HG03571 (cell line): ENCODE measurements around the gene CAPN5.

Source experiments
- ATAC-seq: cut with Tn5 transposase; IDR thresholded peaks from one replicate; pipeline ENCODE4 v1.9.1; 2021; ENCODE audit not compliant: unreplicated experiment

The CAPN5 gene

DNA sequence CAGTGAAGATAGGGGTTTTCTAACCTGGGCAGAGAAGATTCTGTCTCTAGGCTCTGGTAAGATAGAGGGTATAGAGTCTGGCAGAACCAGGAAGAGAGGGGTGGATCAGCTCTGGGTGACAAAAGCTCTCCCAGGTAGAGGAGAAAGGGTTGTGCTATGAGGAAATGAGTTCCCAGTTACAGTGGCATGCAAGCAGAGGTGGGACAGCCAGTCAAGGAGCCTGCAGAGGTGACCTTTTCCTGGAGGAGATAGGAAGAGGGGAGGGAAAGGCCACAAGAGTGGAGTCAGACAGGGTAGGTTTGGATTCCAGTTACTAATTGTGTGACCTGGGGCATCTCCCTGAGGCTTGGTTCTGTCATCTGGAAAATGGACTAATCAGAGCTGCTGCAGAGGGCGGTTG lies 3.4 kb upstream of the CAPN5 start:
- no peak for ATAC-seq

DNA sequence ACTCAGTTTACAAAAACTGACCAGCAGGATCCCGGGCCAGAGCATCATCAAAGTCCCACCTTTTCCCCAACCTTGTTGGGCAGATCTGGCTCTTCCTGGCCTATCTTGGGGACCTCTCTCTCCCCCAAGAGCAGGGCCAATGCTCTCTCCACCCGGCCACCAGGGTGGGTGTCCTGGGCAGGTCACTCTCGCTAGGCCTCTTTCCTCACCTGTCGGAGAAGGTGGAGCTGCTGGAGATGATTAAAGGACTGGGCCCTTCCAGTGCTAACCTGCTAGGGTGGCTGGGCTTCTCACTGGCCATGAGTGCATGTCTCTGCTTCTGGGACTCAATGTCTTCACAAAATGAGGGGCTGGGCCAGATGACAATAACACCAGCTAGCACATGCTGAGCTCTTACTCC lies 2.9 kb upstream of the CAPN5 start:
- ATAC-seq, result no peak

GRCh38 chr11:77064648-77065217 lies 2.0 kb upstream of the CAPN5 start:
- no peak for ATAC-seq

DNA sequence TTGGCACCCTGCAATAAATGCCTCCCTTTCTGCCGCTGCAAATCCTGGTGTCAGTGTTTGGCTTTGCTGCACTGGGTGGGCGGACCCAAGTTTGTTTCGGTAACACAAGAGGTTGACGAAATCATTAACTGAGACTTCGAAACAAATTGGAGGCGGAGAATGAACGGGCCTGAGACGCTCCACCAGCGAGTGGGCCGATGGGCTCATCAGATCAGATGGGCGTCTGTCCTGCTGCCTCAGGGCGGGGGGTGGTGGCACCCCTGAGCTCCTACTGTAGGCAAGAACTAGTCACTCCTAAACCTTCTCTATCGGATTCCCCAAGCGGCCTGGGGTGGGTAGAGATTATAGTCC lies 918 bp upstream of the CAPN5 start:
- no peak for ATAC-seq

DNA sequence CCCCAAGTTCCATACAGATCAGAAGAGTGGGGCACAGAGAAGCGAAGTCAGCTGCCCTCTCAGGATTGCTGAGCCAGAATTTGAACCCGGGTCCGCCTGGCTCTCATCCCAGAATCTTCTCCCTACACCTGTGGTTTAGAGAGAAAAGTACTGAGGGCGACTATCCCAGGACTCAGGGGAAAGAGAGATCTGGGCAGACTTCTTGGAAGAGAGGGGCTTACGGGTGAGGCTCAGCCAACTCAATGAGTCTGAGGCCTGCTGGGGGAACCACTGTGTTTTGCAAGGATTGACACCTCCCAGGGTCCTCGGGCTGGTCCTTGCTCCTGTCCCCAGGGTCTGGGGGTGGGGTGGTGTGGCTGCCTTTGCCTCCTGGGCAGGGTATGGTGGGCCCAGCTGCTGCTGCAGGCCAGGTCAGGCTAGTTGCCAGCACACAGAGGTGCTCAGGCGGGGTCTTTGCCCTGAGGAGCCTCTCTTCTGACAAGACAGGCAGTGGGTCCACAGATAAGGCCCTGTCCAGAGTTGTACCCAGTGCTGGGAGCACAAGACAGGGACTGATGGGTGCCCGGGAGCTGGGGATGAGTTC lies 1.2 kb downstream of the CAPN5 start:
- ATAC-seq, result no peak

GRCh38 chr11:77068457-77069335 lies 1.9 kb downstream of the CAPN5 start:
- ATAC-seq, result no peak

- no peak for ATAC-seq
These were observed 2.7 kb downstream of the CAPN5 start for GRCh38 chr11:77069336-77069968.

DNA sequence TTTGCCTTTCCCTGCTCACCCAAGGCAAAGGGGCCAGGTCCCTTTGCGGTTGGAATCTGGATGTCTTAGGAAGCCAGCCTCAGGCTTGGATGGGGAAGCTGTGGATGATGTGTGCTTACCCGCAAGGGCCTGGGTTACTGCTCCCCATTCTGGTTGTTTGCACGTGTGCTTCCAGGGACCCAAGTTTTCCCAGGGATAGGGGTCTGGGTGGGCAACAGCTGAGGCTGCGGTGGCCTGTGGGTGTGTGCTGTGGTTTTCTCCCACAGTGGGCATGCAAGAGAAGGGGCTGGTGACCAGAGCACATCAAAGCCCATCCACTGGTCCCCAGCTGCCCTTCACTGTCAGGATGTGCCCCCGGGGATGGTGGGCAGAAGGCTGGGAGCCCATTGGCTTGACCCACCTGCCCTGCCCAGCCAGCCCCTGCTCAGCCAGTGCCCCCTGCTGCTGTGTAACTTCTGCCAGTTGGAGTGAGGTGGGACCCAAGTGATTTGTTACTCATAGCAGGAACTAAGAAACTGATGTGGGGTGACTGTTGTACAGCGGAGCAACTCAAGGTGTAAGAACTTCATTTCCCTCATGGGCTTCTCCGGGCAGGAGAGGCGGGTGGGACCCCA lies 3.3 kb downstream of the CAPN5 start:
- no peak for ATAC-seq

DNA sequence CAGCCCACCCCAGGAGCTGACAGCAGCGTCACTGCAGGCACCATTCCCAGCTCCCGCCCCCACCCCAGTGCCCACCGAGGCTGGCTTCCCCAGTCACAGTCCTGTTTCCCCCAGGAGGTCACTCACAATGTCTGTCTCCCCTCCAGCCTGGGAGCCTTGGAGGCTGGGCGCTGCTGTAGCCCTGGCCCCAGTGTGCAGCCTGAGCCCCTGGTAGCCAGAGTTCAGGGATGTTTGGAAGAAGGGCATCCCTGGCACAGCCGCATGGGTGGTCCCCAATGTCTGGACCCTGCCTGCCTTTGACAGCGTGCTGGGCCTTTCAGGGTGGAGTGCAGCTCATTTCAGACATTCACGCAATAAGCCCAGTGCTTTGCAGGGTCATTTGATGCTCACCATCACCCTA lies 4.3 kb downstream of the CAPN5 start:
- ATAC-seq, result no peak

DNA sequence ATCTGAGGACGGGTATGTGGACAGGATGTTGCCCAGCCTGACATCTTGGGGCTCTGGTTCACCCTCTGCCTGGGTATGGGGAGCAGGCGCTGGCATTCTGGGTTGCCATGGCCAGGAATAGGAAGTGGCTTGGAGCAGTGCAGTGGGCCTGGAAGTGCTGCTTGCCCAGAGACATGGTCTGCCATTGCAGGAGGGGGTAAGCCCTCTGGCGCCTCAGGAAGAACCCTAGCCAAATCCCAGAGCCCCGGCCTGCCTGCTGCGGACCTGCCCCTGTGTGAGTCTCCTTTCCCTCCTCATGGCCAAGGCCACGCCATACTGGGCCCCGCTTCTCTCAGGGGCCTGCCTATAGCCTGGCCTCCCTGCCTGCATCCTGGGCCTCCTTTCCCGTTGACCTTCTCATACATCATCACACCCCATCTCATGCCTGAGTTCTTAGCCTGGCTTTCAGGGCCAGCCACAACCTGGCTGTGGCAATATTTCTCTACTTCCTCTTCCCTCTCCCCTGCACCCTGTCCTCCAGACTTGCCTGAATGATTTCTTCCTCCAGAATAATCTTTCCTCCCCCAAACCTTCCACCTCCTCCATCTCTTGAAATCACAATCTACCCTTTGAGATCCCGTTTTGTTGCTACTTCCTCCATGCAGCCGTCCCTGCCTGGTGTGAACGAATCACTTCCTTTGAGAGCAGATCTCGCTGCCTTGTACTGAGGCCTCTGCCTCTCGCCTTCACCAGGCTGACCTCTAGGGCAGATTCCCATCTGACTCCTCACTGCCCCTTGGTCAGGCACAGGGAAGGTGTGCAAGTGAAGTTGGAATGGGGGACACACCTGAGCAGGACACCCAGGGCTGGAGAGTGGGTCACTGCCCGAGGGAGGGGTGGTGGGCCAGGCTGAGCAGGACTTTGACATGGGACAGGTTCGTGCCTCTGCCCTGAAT lies 5.2 kb downstream of the CAPN5 start:
- ATAC-seq, result no peak

DNA sequence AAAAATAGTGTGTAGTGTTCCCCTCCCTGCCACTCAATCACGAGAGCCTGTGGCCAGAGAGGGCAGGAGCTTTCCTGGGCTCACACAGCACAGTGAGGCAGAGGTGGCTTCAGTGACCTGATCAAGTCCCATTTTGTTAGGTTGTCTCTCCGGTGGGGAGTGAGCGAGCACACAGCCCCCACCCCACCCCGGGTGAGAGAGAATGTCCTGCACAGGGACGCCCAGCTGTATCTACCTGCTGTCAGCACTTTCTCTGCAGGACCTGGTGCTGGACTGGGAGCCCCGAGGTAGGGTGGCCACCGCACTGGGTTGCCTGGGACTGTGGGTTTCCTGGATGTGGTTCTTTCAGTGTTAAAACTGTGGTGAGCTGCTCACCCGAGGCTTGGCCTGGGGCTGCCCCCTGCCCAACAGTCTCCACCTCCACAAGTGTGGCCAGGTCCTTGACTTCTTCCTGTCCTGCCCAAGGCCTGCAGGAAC lies 6.1 kb downstream of the CAPN5 start:
- no peak for ATAC-seq

DNA sequence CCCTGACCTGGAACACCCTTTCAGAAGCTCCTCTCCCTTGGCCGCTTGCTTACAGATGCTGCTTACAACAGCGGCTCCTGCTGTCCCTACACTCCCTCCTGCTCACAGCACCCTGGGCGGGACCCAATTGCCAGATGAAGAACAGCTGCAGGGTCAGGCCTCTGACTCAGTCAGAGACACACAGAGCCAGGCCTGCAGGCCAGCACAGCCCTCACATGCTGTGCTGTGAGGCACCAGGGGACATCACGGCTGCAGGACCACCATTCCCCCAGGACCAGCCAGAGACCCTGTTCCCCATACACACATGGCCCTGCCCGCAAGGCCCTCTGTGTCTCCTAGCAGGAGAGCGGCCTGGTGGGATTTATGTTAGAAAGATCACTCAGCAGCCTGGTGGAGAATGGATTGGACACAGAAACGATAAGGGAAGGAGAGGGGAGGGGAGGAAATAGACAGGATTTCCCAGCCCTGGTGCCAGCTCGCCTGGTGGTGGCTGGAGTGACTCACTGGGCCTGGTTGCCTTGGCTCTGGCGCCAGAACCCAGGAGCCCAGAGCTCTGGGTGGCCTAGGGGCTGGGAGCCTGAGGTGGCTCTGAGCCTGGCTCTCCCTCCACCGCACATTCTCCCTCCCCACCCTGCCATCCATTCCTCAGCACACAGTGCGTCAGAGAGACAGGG lies 6.7 kb downstream of the CAPN5 start:
- ATAC-seq, result no peak

- ATAC-seq, result no peak
These were observed 7.4 kb downstream of the CAPN5 start for GRCh38 chr11:77074205-77074604.

DNA sequence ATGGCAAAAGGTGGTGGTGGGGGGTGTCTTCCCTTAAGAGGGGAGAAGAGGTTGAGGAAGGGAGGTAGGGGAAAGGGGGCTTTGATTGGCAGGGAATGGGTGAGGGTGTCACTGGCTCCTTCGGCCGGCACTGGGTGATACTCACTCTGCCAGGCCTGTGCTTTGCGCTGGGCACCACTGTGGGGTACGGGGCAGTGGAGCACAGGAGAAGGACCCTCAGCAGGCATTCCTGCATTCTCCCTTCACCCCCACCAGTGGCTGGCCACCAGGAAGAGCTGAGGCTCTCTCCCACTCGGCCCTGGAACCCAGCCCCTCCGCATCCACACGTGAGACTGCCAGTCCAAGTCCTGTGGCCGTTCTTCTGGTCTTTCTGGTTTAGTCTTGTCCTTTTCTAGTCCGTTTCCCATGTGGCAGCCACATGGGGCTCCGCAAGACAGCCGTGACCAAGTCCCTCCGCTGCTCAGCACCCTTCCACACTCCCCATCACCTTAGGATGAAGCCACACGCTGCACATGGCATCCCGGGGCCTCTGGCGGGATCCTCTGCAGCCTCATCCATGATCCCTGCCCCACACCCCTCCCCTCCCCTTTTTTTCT lies 8.0 kb downstream of the CAPN5 start:
- ATAC-seq, result no peak

DNA sequence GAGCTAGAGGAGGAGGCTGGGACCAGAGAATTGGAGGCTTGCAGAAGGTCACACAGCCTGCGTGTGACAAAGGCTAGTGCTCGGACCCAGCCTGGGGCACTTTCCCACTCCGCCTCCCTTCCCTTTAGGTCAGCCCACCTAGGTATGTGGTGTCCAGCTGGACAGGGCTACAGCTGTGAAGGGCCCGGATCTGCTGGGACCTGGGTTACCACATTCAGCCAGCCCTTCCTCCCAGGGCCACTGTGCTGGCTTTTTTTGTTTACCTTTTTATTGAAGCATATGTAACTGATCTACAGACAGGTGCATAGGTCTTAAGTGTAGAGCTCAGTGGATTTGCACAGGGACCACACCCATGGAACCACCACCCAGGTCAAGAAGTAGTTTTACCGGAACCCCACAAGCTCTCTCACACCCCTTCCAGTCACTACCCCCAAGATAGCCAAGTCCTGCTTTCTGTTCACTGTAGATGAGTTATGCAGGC lies 8.7 kb downstream of the CAPN5 start:
- no peak for ATAC-seq

GRCh38 chr11:77079666-77080065 lies 12.9 kb downstream of the CAPN5 start:
- ATAC-seq, result no peak

GRCh38 chr11:77080643-77081210 lies 14.0 kb downstream of the CAPN5 start:
- ATAC-seq, result no peak

DNA sequence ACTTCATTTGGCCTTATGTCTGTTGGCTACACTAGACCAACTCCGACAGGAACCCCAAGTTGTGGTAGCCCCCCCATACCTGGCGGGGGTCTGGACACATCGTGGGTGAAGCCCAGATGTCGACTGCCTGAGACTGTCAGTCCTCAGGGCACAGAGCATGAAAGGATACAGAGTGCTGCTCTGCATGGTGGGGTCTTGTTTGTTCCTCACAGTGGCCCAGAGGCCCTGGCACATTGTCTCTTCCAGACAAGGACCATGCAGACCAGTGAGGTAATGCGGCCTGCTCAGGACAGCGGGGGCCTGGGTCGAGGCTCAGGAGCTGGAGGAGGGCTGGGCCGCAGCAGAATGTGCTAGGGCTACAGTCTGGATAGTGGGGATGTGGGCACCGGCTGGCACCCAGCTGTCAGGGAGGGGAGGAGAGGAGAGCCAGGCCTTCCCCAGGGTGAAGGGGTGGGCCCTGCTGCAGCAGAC lies 14.6 kb downstream of the CAPN5 start:
- no peak for ATAC-seq
